Motor neuron (in vitro differentiated cells): ENCODE measurements around the gene GLCCI1. TPM values are rescaled to one million over a fixed set of nuclear protein-coding genes. Genes with fewer than 3 reads are reported as not detected.

Source experiments
- ATAC-seq, 8 experiments: fragments of 200-7000 bp; cut with Tn5 transposase; replicated peaks in 6 of 8; 2 replicates each; pipeline ENCODE4 v1.8.0; 2021; ENCODE audit warnings: mild to moderate bottlenecking in 8 of 8, moderate library complexity in 8 of 8
- H3K27ac ChIP-seq, 2 donors: fragments of 250-450 bp; sonication (Bioruptor Pico); 2 replicates each; pipeline ENCODE4 v1.9.0; 2021; ENCODE audit warnings: antibody characterized with exemption in 2 of 2, mild to moderate bottlenecking in 2 of 2, moderate library complexity in 1 of 2
- H3K4me1 ChIP-seq, 2 donors: fragments of 250-450 bp; sonication (Bioruptor Pico); replicated peaks in 1 of 2; 2 replicates each; pipeline ENCODE4 v1.6.1; 2021; ENCODE audit warnings: antibody characterized with exemption in 2 of 2, mild to moderate bottlenecking in 2 of 2, moderate library complexity in 1 of 2
- H3K4me3 ChIP-seq, 5 donors: fragments of 250-450 bp; sonication (Bioruptor Pico); 2 replicates each; pipeline ENCODE4 v1.9.0; 2021; ENCODE audit warnings: antibody characterized with exemption in 5 of 5, mild to moderate bottlenecking in 5 of 5, moderate library complexity in 4 of 5
- WGBS, 10 experiments: fragments of 450-650 bp; shearing (Covaris generic); methylation state at CpG; one replicate each; pipeline ENCODE4 v1.0.0; 2022; 5-methylcytosine and 5-hydroxymethylcytosine counted together
- in situ Hi-C, 9 experiments: fragments of 400-800 bp; cut with MboI; loops; one replicate each; pipeline ENCODE4 v1.15.0; 2021; ENCODE audit warnings: low sequenced_read_pairs in 9 of 9, low pct_unique_long_range_greater_than_20kb in 2 of 9; ENCODE audit not compliant: unreplicated experiment in 9 of 9
- total RNA-seq, 8 experiments: library from RNA; unstranded; fragments of 300-600 nt; gene quantifications; 2 replicates each; pipeline versions ENCODE4 v1.2.3 to v1.2.4, GENCODE V29; 2022

Gene GLCCI1
- total RNA-seq: 10 to 100 TPM in 6 of 8 experiments, 1 to 10 TPM in 2; 2.7 to 46.0 (median 22.2) TPM

DNA sequence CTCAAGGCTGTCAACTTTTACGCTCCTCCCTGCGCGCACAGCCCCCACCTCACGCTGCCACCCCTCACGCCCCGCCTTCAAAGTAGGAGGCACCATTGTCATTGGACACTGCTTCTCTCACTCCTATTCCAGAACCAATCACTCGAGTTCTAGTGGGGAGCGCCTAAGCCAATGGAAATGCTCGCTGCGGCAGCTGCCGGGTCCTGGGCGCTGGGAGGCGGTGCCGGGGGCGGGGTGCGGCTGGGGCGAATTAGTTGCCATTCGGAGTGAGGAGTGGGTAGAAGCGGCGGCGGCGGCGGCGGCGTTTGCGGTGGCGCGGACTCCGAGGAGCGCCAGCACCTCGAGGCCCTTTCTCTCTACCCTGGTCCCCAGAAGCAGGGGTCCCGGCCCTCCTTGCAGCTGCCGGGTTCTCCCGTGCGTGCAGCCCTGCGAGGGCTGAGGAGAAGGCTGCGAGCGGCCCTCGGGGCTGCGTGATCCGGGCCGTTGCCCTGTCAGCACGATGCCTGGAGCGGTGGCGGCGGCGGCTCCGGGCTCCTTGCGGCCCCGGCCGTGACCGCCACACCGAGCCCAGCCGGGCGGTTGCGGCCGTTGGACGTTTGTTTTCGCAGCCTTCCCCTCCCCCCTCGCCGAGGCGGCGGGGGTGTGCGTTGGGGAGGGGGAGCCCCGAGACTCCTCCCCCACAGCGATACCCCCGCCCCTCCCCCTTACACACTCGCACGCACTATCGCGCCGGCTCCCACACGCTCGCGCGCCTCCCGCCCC lies at the start of gene GLCCI1:
GLCCI1 (plus strand) TSS at position 253 of the 762 bp plus-strand sequence. CDS start 555 bp downstream, outside the sequence.
- H3K4me3 ChIP-seq: peak within 1 kb of the TSS; percentile 75 to 92 (median 89)
- H3K27ac ChIP-seq: peak within 1 kb of the TSS; percentile 89 to 91
- ATAC-seq: peak; percentile 93 to 96 (median 94)
- H3K4me1 ChIP-seq: peaks cover 0 to 4% of the 10 kb centered on the region in 2 donors
- 0% methylated on average over 3 to 7 of the region's 77 CpGs; no CpG with 5 or more reads in 7 of the 10 experiments for WGBS, 10 experiments
- in situ Hi-C loops: loop anchor here in 2 of 9 experiments (25.0 kb wide), 2 partner anchors 181 to 206 kb away; no protein-coding TSS in a partner anchor

DNA sequence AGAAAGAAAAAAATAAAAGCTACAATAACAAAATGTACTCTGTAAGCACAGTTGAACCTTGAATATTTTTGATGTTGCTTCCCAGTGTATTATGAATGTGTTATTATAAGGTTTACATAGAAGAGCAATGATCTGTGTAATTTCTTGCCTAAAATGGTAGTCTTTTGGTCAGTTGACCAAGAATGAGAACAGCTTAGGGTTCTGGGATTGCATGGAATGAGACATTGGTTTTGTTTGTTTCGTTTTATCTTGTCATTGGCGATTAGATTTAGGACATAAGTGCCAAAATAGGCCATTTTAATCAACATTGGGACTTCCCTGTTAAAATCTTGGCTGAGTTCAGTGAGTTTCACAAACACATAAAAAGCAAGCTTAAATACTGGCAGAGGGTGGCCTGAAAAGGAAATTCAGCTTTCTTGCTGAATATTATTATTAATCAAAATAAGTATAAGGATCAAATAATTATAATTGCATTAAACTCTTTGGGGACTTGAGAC lies 49.1 kb upstream of the GLCCI1 start:
- Histone ChIP-seq H3K4me1 (peaks cover 0 to 2% of the 10 kb centered on the region in 2 donors), H3K4me3 (no peak overlapping the region), H3K27ac (no peak overlapping the region)
- 24 to 100% (median 85%) methylated on average over 1 to 2 of the region's 2 CpGs; no CpG with 5 or more reads in 2 of the 10 experiments for WGBS, 10 experiments
- no peak for ATAC-seq
- in situ Hi-C loops: no loop called here

DNA sequence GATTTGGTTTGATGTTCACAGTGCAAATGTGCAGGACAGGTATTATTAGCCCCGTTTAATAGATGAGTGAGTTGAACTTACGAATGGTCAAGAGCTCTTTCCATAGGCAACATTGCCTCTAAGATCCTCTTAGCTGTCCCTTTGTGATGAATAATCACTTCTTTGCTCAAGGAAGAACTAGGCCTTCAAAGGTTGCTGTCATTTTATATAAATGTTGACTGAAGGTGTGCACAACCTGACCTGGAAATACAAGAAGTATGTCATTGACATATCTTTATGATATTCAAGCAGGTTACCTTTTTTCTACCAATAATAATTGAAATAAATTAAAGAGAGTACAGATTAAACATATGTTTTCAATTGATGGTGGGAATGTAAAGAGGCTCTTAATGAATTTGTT lies 48.5 kb upstream of the GLCCI1 start:
- ATAC-seq: no peak
- in situ Hi-C loops: no loop called here
- WGBS, 10 experiments: 0 to 100% (median 48%) methylated on average over 1 to 2 of the region's 2 CpGs; no CpG with 5 or more reads in 2 of the 10 experiments
- Histone ChIP-seq H3K27ac (no peak overlapping the region), H3K4me3 (no peak overlapping the region), H3K4me1 (peaks cover 0 to 2% of the 10 kb centered on the region in 2 donors)

DNA sequence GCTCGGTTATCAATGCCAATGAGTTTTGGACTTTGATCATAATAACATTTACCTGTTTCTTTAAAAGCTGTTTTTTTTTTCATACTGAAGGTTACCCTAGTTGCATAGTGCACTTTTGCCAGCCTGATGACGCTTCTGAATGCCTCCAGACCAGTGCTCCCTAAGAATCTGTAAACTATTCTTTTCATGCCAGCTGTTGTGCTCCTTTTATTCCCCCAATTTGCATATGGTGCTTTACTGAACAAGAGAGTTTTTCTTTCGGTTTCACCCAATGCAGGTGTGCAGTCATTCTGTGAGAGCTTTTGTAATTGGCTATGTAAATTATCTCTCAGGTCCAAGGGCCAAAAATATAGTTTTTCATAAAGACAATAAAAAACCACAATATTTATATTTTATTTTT lies 48.1 kb upstream of the GLCCI1 start:
- 33 to 88% (median 53%) methylated on average over 1 to 3 of the region's 3 CpGs for WGBS, 10 experiments
- H3K4me1 ChIP-seq: peaks cover 0 to 2% of the 10 kb centered on the region in 2 donors
- no peak overlapping the region for H3K27ac ChIP-seq
- no peak overlapping the region for H3K4me3 ChIP-seq
- in situ Hi-C loops: no loop called here
- no peak for ATAC-seq

DNA sequence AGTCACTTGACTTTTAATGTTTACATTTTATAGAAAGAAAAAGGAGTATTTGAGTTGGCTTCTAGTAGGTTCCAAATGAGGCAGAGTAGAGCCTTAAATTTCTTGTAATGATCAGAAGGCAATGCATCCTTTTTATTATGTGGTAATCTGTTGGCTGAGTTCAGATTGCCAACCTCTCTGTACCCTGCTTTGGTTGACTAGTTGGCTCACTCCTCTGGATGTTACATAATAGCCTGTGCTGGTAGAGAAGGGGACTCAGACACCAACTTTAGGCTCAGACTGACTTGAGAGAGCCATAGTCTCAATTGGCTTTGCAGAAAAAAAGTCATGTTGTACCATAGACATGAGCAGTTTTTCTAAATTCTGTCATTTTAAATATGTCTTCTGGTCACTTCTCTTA lies 46.8 kb upstream of the GLCCI1 start:
- no peak for ATAC-seq
- Histone ChIP-seq H3K4me1 (peaks cover 0 to 2% of the 10 kb centered on the region in 2 donors), H3K4me3 (no peak overlapping the region), H3K27ac (no peak overlapping the region)
- in situ Hi-C loops: no loop called here

DNA sequence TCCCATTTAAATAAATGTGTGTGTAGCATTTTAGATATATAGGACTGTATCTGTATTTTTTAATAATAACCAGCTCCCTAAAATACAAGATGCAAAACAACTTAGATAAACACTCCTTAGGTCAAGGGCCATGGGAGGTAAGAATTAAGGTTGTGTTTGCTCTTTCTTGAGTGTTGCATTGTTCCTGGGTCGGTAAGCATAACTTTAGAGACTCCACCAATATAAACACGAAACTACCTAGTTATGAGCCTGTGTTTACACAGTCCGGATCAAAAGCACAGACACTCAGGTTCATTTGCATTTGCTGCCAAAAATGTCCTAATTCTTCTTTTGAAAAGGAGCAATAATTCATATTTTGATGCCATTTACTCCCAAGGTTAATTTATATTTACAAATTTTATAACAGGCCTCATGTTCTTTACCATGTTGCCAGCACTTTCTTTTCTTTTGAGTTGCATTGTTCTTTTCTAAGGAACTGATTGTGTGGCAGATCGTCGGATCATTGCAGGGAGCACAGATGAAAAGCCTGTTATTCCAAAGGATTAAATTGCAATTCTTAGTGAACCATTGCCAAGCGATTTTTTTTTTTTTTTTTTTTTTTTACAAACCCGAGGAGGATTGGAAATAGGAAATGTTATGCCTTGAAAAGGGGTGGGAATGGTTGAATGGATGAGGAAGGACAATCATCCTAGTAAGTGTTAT lies 45.8 kb upstream of the GLCCI1 start:
- 6 to 58% (median 45%) methylated on average over 2 to 7 of the region's 7 CpGs for WGBS, 10 experiments
- Histone ChIP-seq H3K4me1 (peaks cover 0 to 2% of the 10 kb centered on the region in 2 donors), H3K4me3 (no peak overlapping the region), H3K27ac (no peak overlapping the region)
- in situ Hi-C loops: no loop called here
- ATAC-seq: peak in 1 of 8 experiments; percentile 46

DNA sequence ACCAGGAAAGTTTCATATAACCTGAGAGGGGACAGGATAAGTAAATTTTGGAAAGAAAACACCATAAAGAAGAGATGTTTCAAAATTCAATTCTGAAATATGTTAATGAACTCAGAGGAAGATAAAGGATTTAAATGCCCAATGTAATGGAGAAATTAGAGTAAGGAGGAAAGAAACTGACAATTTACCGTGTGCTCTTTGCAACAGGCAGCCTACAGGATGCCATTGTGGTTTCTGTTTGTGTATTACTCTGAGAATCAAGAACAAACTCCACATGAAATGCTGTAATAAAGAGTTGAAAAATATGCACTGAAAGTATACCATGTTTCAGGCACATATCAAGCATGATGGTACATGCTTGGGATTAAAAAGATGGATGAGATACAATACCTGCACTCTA lies 44.8 kb upstream of the GLCCI1 start:
- Histone ChIP-seq H3K4me1 (peaks cover 0 to 2% of the 10 kb centered on the region in 2 donors), H3K27ac (no peak overlapping the region), H3K4me3 (no peak overlapping the region)
- no peak for ATAC-seq
- WGBS, 10 experiments: 38 to 100% (median 82%) methylated on average over 1 of the region's 1 CpG; no CpG with 5 or more reads in 1 of the 10 experiments
- in situ Hi-C loops: no loop called here

DNA sequence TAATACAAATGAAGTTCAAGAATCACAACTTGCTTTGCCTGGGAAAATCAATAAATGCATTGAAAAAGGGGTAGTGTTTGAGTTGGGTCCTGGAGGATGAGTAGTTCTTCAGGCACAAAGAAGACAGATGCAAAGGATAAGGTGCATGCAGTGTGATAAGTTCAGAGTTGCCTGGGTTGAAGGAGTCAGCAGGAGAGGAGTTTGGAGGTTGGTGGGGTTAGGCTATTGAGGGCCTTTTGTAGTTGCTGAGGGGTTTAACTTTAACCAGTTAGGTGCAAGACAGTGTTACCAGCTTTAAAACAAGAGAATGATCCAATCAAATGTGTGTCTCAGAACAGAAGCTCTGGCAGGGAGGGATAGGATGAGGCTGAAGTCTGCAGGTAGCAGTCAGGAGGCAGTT lies 44.3 kb upstream of the GLCCI1 start:
- in situ Hi-C loops: no loop called here

DNA sequence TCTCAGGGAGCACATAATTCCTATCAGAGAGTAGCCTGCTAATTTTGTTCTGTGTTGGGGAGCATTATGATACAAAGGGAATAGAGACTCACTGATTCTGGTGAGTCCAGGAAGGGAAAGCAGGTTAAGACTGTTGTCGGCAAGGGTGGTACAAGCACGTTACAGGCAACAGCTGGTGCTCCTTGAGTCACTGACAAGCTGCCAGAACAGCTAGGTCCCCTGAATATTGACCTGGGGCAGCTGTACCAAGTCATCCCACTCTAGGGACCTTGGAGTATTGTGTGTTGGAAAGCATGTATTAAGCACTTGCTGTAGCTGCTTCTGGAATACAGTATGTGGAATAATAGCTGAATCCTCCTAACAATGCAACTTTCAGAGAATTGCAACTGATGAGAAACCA lies 37.0 kb upstream of the GLCCI1 start:
- in situ Hi-C loops: no loop called here
- Histone ChIP-seq H3K27ac (no peak overlapping the region), H3K4me3 (no peak overlapping the region), H3K4me1 (no peaks in the 10 kb centered on the region)
- 80% methylated on average over 1 of the region's 2 CpGs; no CpG with 5 or more reads in 9 of the 10 experiments for WGBS, 10 experiments
- ATAC-seq: no peak

More for the DNA sequence above, 44.3 kb upstream of the GLCCI1 start:
- H3K4me1 ChIP-seq: peaks cover 0 to 2% of the 10 kb centered on the region in 2 donors
- H3K27ac ChIP-seq: no peak overlapping the region
- H3K4me3 ChIP-seq: no peak overlapping the region
- ATAC-seq: no peak

DNA sequence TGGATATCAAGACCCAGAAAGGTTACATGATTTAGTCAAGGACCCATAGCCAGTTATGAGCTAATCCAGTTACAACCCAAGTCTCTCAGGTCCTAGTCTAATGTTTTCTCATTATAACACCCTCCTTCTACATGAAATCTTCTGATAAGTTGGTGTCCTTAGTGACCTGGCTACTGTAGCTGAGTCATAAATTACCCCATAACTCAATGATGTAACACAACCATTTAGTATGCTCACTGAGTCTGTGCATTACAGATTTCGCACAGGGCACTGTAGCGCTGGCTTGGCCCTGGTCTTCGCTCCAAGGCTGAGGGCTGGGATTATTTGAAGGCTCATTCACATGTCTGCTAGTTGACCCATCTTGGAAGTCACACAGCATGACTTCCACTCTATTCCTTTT lies 36.0 kb upstream of the GLCCI1 start:
- 90 to 100% (median 99%) methylated on average over 1 to 3 of the region's 3 CpGs; no CpG with 5 or more reads in 4 of the 10 experiments for WGBS, 10 experiments

DNA sequence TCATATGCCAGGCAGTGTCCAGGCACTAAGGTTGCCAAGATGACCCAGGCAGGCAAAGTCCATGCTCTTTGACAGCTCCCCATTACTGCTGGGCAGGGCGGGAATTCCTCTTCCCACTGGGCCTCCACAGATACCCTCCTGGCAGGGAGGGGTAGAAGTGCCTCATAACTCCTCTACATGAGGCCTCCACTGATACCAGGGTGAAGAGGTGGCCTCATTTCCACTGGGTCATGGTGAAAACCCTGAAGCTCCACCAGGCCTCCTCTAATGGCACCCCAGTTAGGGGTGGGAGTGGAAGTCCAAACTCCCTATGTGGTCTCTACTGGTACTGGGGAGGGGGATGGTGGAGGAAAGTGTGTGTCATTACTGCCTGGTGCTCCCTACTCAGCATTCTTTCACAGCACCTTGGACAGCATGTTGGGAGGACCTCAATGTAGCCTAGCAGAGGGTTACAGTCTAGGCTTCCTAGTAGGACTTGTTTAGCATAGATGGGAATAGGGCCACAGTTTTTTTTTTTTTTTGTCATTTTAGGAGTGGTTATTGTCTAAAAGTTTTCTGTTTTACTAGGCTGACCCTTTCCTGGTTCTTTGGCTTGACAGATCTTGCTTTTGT lies 34.6 kb upstream of the GLCCI1 start:
- Histone ChIP-seq H3K4me3 (no peak overlapping the region), H3K4me1 (no peaks in the 10 kb centered on the region), H3K27ac (no peak overlapping the region)
- no peak for ATAC-seq
- in situ Hi-C loops: no loop called here
- 40 to 60% methylated on average over 1 of the region's 1 CpG; no CpG with 5 or more reads in 8 of the 10 experiments for WGBS, 10 experiments

More for the DNA sequence above, 36.0 kb upstream of the GLCCI1 start:
- Histone ChIP-seq H3K4me1 (no peaks in the 10 kb centered on the region), H3K4me3 (no peak overlapping the region), H3K27ac (no peak overlapping the region)
- in situ Hi-C loops: no loop called here
- peak in 3 of 8 experiments; percentile 30 to 71 (median 69) for ATAC-seq

DNA sequence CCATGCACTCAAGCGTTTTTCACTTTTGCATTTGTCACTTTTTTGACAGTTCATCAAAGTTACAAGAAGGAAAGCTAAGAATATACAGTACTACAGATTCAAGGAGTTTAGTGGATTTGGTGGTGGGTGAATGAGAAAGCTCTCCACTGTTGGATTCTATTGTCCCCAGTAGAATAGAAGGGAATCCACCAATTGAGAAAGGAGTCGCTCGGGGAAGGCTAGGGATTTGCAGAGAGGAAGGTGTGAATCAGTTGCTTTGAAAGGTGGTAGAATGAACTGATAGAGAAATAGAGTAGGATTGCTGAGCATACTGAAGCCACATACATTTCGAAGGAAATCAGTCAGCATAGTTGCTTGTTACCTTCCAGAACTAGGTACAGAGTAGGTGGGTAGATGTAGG lies 33.7 kb upstream of the GLCCI1 start:
- ATAC-seq: no peak
- no peak overlapping the region for H3K4me3 ChIP-seq
- WGBS, 10 experiments: 61 to 100% (median 84%) methylated on average over 1 to 4 of the region's 4 CpGs

DNA sequence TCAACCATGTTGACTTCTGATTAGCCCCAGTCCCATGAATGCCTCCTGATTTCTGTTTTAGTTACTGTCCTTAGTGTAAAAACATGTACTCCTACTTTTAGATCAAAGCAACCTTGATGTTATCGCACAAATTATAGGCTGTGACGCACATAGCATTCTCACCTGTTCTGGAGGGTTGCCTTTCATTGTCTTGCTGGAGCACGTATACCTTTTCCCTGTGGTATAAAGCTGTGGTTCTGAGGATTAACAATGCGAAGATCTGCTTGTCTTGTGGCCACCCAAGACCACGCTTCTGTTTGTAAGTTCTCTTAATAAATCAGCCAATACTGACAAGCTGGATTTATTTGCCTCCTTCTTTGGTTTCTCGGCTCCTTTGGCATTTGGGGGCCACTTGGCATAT lies 30.1 kb upstream of the GLCCI1 start:
- in situ Hi-C loops: no loop called here
- no peak for ATAC-seq

More for the DNA sequence above, 33.7 kb upstream of the GLCCI1 start:
- no peaks in the 10 kb centered on the region for H3K4me1 ChIP-seq
- H3K27ac ChIP-seq: no peak overlapping the region
- in situ Hi-C loops: no loop called here

More for the DNA sequence above, 30.1 kb upstream of the GLCCI1 start:
- Histone ChIP-seq H3K4me1 (no peaks in the 10 kb centered on the region), H3K4me3 (no peak overlapping the region), H3K27ac (no peak overlapping the region)
- 40 to 100% (median 92%) methylated on average over 1 to 6 of the region's 6 CpGs; no CpG with 5 or more reads in 1 of the 10 experiments for WGBS, 10 experiments
